ENCODE results near the gene MICAL2.

Gene MICAL2

DNA sequence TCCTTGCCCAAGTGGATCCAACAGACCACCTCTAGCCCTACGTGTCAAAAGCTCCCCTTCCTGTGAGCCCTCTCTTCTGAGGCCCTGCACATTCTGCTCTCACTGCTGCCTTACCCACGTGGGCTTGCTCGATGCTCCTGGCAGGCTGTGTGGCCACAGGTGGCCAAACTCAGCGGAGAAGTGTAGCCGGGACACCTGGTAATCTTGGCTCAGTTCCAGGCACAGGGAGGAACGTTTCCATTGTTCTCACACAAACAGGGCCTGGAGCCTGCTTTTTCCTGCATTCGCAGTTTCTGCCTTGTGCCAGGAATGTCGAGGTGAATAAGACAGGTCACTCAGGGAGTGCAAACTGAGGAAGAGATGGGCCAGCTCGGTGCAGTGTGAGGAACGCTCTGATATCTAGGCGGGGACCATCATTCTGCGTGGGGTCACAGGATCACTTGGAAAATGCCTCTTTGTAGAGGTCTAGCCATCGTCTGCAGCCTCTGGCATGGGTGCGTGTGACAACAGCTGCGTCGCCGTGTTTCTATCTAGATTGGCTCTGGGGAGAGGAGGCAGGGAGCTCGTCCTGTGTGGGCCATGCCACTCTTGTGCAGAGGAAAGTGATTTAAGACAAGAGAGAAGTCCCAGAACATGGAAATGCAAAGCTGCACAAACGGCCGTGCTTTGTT, 139.3 kb downstream of the MICAL2 start:
- TF ChIP-seq CTCF (IDR thresholded peaks at IDR 0.05; ENCODE audit: borderline replicate concordance, insufficient read depth, low read depth, low read length): no peak
- no peak overlapping the region for H3K4me3 ChIP-seq (ENCODE audit: low read depth, low read length)

DNA sequence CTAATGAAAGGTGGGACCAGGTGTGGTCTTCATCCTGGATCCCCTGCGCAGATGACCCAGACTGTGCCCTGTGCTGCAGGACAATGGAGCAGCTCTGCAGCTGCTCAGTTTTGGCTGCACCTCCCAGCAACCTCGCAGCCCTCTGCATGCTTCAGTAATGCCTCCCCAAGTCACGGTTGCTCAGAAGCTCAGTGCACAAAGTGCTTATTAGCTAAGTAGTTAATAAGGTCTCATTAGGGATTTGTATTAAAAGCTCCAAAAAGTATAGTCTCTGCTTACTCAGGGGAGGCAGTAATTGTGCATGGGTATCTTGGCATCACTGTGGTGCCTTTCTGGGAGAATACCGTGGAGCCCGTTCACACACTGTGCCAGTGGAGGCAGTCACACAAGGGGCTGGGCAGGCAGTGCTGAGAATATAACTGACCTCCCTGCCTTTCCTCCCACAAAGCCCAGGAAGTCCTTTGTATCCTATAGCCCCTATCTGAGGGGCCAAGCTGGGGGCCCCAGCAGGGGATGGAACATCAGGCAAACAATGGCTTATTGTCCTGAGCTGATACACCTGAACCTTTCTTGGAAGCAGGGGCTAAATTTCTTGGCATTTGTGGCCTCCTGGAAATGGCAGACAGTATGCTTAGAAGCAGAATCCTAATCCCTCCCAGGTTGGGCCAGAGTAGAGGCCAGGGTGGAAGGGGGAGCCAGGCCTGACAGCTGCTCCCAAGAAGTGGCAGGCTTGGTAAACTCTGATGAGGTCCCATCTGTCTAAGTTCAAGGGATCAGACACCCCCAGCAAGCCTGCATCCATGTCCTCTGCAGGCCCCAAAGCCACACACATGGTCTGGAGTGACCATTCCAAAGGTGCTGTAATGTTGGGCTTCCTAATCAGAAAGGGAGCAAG, 141.5 kb downstream of the MICAL2 start:
- TF ChIP-seq CTCF (IDR thresholded peaks at IDR 0.05; ENCODE audit: borderline replicate concordance, insufficient read depth, low read depth, low read length): no peak
- H3K4me3 ChIP-seq (ENCODE audit: low read depth, low read length): no peak overlapping the region

DNA sequence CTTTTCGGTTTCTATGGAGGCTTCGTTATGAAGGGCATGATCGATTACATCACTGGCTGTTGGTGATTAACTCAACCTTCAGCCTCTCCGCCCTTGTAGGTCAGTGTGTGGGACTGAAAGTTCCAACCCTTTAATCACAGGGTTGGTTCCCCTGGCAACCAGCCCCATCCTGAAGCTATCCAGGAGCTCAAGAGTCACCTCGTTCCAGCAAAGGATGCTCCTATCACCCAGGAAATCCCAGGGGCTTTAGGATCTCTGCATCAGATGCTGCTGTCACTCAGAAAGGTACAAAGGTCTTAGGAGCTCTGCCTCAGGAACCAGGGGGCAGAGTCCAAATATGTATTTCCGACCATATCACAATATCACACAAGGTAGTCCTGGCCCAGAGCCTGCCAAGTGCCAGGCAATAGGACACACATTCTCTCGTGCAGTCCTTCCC, 143.5 kb downstream of the MICAL2 start:
- TF ChIP-seq CTCF (IDR thresholded peaks at IDR 0.05; ENCODE audit: borderline replicate concordance, insufficient read depth, low read depth, low read length): no peak
- no peak overlapping the region for H3K4me3 ChIP-seq (ENCODE audit: low read depth, low read length)

GRCh38 chr11:12258451-12258850, 148.1 kb downstream of the MICAL2 start:
- H3K4me3 ChIP-seq (ENCODE audit: low read depth, low read length): no peak overlapping the region
- no peak for TF ChIP-seq CTCF (IDR thresholded peaks at IDR 0.05; ENCODE audit: borderline replicate concordance, insufficient read depth, low read depth, low read length)

- TF ChIP-seq CTCF (IDR thresholded peaks at IDR 0.05; ENCODE audit: borderline replicate concordance, insufficient read depth, low read depth, low read length): no peak
Observed at GRCh38 chr11:12259956-12260355, 149.6 kb downstream of the MICAL2 start.

DNA sequence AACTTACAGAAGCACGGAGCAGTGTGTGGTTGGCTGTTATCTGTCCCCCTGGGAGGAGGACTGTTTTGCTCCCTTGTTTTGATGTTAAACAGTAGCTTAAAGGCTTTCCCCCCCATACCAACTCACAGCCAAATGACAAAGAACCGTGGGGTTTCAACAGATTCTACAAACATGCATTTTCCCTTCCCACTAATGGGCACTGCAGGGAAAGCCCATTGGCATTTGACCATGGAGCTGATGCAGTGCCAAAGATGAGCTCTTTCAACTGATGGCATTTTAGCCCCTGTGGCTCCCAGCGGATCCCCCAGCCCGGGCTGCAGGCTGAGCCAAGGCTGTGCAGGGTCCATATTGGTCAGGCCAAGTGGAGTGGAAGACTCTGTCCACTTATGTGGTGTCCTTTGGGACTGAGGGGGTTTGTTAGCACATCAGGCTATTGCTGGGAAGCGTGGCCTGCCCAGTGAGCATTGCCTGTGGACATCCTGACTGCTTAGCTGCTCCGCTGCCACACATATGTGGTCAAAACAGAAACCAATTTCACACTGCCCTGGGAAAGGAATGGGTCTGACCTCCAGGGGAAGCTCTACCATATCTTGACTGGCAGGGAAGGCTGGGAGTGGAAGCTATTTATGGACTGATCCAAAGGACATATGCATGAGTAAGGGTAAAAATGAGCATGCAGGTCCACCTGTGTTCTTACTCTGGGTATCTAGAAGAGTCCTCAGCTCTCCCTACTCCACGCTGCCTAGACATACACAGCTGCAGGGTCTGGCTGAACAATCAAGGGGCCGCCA, 150.5 kb downstream of the MICAL2 start:
- H3K4me3 ChIP-seq (ENCODE audit: low read depth, low read length): no peak overlapping the region
- no peak for TF ChIP-seq CTCF (IDR thresholded peaks at IDR 0.05; ENCODE audit: borderline replicate concordance, insufficient read depth, low read depth, low read length)

More at GRCh38 chr11:12259956-12260355, 149.6 kb downstream of the MICAL2 start:
- no peak overlapping the region for H3K4me3 ChIP-seq (ENCODE audit: low read depth, low read length)

Measured in GM12875 (cell line).